ENCODE results near the gene CIRBP.
A peak's percentile ranks its signal among the peaks of the same experiment; 100 is the strongest.

CIRBP gene

GRCh38 chr19:1282588-1283206 is 13.6 kb downstream of the CIRBP start:
- DNase-seq, result no peak

- no peak for DNase-seq
Observed at GRCh38 chr19:1283207-1283916, 14.2 kb downstream of the CIRBP start.

GRCh38 chr19:1283917-1284292 is 14.8 kb downstream of the CIRBP start:
- no peak for DNase-seq

GRCh38 chr19:1284293-1284978 is 15.3 kb downstream of the CIRBP start:
- DNase-seq, result no peak

GRCh38 chr19:1284979-1285736 is 16.0 kb downstream of the CIRBP start:
- DNase-seq, result no peak

GRCh38 chr19:1285737-1286360 is 16.7 kb downstream of the CIRBP start, which contains the start of gene EFNA2:
EFNA2 (plus strand) TSS chr19:1285873; CDS start chr19:1286169, 296 bp downstream.
- DNase-seq, result no peak

- no peak for DNase-seq
Observed at GRCh38 chr19:1286487-1287353, 17.6 kb downstream of the CIRBP start.

GRCh38 chr19:1287354-1288225 is 18.5 kb downstream of the CIRBP start:
- DNase-seq, result no peak

- DNase-seq, result no peak
Observed at GRCh38 chr19:1288226-1288612, 19.1 kb downstream of the CIRBP start.

GRCh38 chr19:1288833-1289685 is 19.9 kb downstream of the CIRBP start:
- DNase-seq, result no peak

- DNase-seq, result no peak
Observed at GRCh38 chr19:1289686-1290025, 20.5 kb downstream of the CIRBP start.

- DNase-seq, result no peak
Observed at GRCh38 chr19:1290196-1290702, 21.1 kb downstream of the CIRBP start.

GRCh38 chr19:1290703-1291651 is 21.8 kb downstream of the CIRBP start:
- peak in 1 of 2 donors; percentile 29 for DNase-seq

GRCh38 chr19:1291761-1292418 is 22.8 kb downstream of the CIRBP start:
- no peak for DNase-seq

GRCh38 chr19:1292419-1293151 is 23.5 kb downstream of the CIRBP start:
- DNase-seq, result no peak

- no peak for DNase-seq
Observed at GRCh38 chr19:1293782-1294604, 24.9 kb downstream of the CIRBP start.

Measured in inflammatory macrophage treated with lipopolysaccharide for 1 hour (primary cell).